NCI-H146 treated with DMSO at 0.1 percent for 48 hours (cell line): ENCODE results near the gene HMGN4.
"Not testable (repeated sequence)": the region's sequence is repeated elsewhere in the genome, so short reads cannot be mapped to it uniquely, and the experiment has no call there.

Experiments used
- DNase-seq: peaks from one replicate; lab custom pipeline; 2025; ENCODE audit not compliant: unreplicated experiment; lab: John Stamatoyannopoulos, UW

HMGN4 gene

GRCh38 chr6:26537846-26538571 is at the start of gene HMGN4:
Gene HMGN4 (plus strand): TSS chr6:26538366. CDS start chr6:26545207, 6,841 bp downstream.
- DNase-seq = peak; percentile 82

- DNase-seq = no peak
These were observed 47.9 kb upstream of the HMGN4 start for GRCh38 chr6:26489996-26490964.

- no peak for DNase-seq
These were observed 46.6 kb upstream of the HMGN4 start for GRCh38 chr6:26491604-26492003.

GRCh38 chr6:26493258-26493657 is 44.9 kb upstream of the HMGN4 start:
- no peak for DNase-seq

- DNase-seq = no peak
These were observed 44.0 kb upstream of the HMGN4 start for GRCh38 chr6:26494117-26494516.

GRCh38 chr6:26495281-26495680 is 42.9 kb upstream of the HMGN4 start:
- no peak for DNase-seq

GRCh38 chr6:26497610-26498009 is 40.6 kb upstream of the HMGN4 start:
- no peak for DNase-seq

GRCh38 chr6:26500102-26500501 is 38.1 kb upstream of the HMGN4 start, which contains the start of gene BTN1A1:
Gene BTN1A1 (plus strand): TSS chr6:26500303. CDS start chr6:26501287, 984 bp downstream.
- no peak for DNase-seq

GRCh38 chr6:26501482-26501986 is 36.6 kb upstream of the HMGN4 start:
- no peak for DNase-seq

GRCh38 chr6:26502165-26502564 is 36.0 kb upstream of the HMGN4 start:
- DNase-seq = peak; percentile 82

GRCh38 chr6:26502626-26503025 is 35.5 kb upstream of the HMGN4 start:
- DNase-seq = no peak

GRCh38 chr6:26507658-26508057 is 30.5 kb upstream of the HMGN4 start:
- no peak for DNase-seq

GRCh38 chr6:26511033-26511432 is 27.1 kb upstream of the HMGN4 start:
- DNase-seq = not testable (repeated sequence)

GRCh38 chr6:26514984-26515383 is 23.2 kb upstream of the HMGN4 start:
- DNase-seq = no peak

GRCh38 chr6:26516481-26517427 is 21.4 kb upstream of the HMGN4 start:
- DNase-seq = no peak

GRCh38 chr6:26519359-26519758 is 18.8 kb upstream of the HMGN4 start:
- no peak for DNase-seq

GRCh38 chr6:26520237-26520849 is 17.8 kb upstream of the HMGN4 start:
- DNase-seq = peak; percentile 57

GRCh38 chr6:26520850-26521599 is 17.1 kb upstream of the HMGN4 start:
- DNase-seq = peak; percentile 76

- DNase-seq = peak; percentile 65
These were observed 16.4 kb upstream of the HMGN4 start for GRCh38 chr6:26521600-26522391.
